Esophagus muscularis mucosa (tissue), 4 donors: ENCODE data around the gene COL26A1. TPM values are rescaled to one million over a fixed set of nuclear protein-coding genes. Genes with fewer than 3 reads are reported as not detected.

Source experiments
- DNase-seq: peaks from one replicate; pipeline ENCODE4 v3.0.0-alpha.2; 2017; ENCODE audit errors: extremely low spot score
- H3K27ac ChIP-seq, 4 donors: fragments of 200-600 bp; sonication (generic); replicated peaks in 1 of 4; 1 replicate in 3 of 4; 2 replicates in 1 of 4; pipeline ENCODE4 v1.5.1; 2016 to 2019; ENCODE audit warnings: mild to moderate bottlenecking in 1 of 4
- H3K27me3 ChIP-seq, 4 donors: fragments of 200-600 bp; sonication (generic); one replicate each; pipeline versions ENCODE4 v1.5.1 to v1.6.0; 2016 to 2019
- H3K36me3 ChIP-seq, 4 donors: fragments of 200-600 bp; sonication (generic); one replicate each; pipeline ENCODE4 v1.5.1; 2016 to 2019
- H3K4me1 ChIP-seq, 4 donors: fragments of 200-600 bp; sonication (generic); one replicate each; pipeline ENCODE4 v1.5.1; 2016 to 2019
- H3K4me3 ChIP-seq, 4 donors: fragments of 200-600 bp; sonication (generic); 1 replicate in 2 of 4; 2 replicates in 2 of 4; pipeline ENCODE4 v1.5.1; 2016 to 2019; ENCODE audit warnings: mild to moderate bottlenecking in 4 of 4, moderate library complexity in 1 of 4
- H3K9me3 ChIP-seq, 4 donors: fragments of 200-600 bp; sonication (generic); 1 replicate in 3 of 4; 2 replicates in 1 of 4; pipeline ENCODE4 v1.5.1; 2016 to 2019
- CTCF ChIP-seq, 3 experiments: fragments of 200-600 bp in 2 of 3; fragments of 450-650 bp in 1 of 3; sonication (generic) in 2 of 3; IDR thresholded peaks; one replicate each; pipeline ENCODE4 v1.5.1; 2017 to 2019; ENCODE audit warnings: antibody characterized with exemption in 3 of 3, mild to moderate bottlenecking in 2 of 3, moderate library complexity in 1 of 3
- EP300 ChIP-seq: sonication (generic); formaldehyde crosslinking; IDR thresholded peaks from one replicate; pipeline ENCODE4 v1.6.1; 2017; ENCODE audit warnings: antibody characterized with exemption
- POLR2A ChIP-seq: fragments of 450-650 bp; IDR thresholded peaks from one replicate; pipeline ENCODE4 v1.6.1; 2017; ENCODE audit warnings: antibody characterized with exemption, moderate library complexity, mild to moderate bottlenecking, low read depth
- POLR2AphosphoS5 ChIP-seq, 2 donors: sonication (generic); formaldehyde crosslinking; IDR thresholded peaks; one replicate each; pipeline ENCODE4 v1.6.1; 2017; ENCODE audit warnings: antibody characterized with exemption in 2 of 2
- whole genome bisulfite sequencing: methylation state at CpG from one replicate; pipeline ENCODE4 v1.1.5; 2018; 5-methylcytosine and 5-hydroxymethylcytosine counted together
- intact Hi-C: fragments of 100-400 bp; cut with DNase I; formaldehyde crosslinking; loops from one replicate; pipeline ENCODE4 v1.15.1; 2023
- total RNA-seq, 4 donors: library from RNA; depleted of rRNA; stranded (reverse); fragments of >200 nt; gene quantifications; one replicate each; pipeline versions ENCODE4 v1.1.0 to v1.2.1, GENCODE V29; 2016

COL26A1 gene
- total RNA-seq, 4 donors from 2014 or later, result not detected

GRCh38 chr7:101435461-101436220, 73.0 kb downstream of the COL26A1 start:
- WGBS, result 71% methylated on average over 8 of the region's 22 CpGs
- Histone ChIP-seq H3K27ac (no peak overlapping the region), H3K9me3 (no peaks in the 10 kb centered on the region), H3K4me3 (no peak overlapping the region), H3K36me3 (no peaks in the 10 kb centered on the region), H3K4me1 (no peaks in the 10 kb centered on the region), H3K27me3 (peaks cover 0 to 87% (median 8%) of the 10 kb centered on the region in 4 donors)
- TF ChIP-seq CTCF (IDR thresholded peaks at IDR 0.05), result no peak
- TF ChIP-seq EP300, result no peak
- no peak for TF ChIP-seq POLR2AphosphoS5 (IDR thresholded peaks at IDR 0.05)
- TF ChIP-seq POLR2A, result no peak
- DNase-seq, result no peak
- intact Hi-C loops, result no loop called here

DNA sequence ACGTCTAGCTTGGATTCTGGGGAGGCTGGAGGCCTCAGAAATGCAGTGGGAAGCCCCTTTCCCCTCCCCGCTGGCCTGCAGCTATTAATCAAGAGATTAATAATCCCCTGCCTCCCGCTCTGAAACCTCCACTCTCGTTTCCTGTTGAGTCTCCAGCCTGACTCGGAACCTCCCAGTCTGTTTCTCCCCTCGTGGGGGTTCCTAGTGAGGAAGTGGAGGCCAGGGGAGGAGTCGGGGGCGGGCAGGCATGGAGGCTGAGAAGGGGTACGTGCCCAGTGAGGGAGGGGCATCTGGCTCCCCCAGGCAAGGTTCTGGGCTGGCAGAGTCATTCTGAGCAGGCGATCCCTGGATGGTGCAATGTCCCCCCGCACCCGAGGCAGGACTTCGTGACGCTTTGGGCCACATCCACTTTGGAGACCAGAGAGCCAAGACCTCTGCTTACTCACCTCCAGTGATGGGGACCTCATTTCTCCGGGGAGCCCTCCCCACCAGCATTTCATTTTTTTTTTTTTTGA, 73.6 kb downstream of the COL26A1 start:
- TF ChIP-seq POLR2AphosphoS5 (IDR thresholded peaks at IDR 0.05) (no peak), CTCF (IDR thresholded peaks at IDR 0.05) (no peak)
- DNase-seq, result no peak
- no peaks in the 10 kb centered on the region for H3K4me1 ChIP-seq
- no peak overlapping the region for H3K4me3 ChIP-seq
- H3K27ac ChIP-seq, result no peak overlapping the region
- intact Hi-C loops, result no loop called here
- no peaks in the 10 kb centered on the region for H3K36me3 ChIP-seq
- H3K9me3 ChIP-seq, result no peaks in the 10 kb centered on the region
- peaks cover 0 to 80% (median 8%) of the 10 kb centered on the region in 4 donors for H3K27me3 ChIP-seq
- WGBS, result 45% methylated on average over 15 of the region's 15 CpGs

GRCh38 chr7:101436857-101437576, 74.3 kb downstream of the COL26A1 start:
- no peaks in the 10 kb centered on the region for H3K9me3 ChIP-seq
- no peak for TF ChIP-seq POLR2A
- no peak for TF ChIP-seq EP300
- no peak for TF ChIP-seq CTCF (IDR thresholded peaks at IDR 0.05)
- no peak for TF ChIP-seq POLR2AphosphoS5 (IDR thresholded peaks at IDR 0.05)
- DNase-seq, result no peak
- H3K27me3 ChIP-seq, result peaks cover 0 to 80% (median 8%) of the 10 kb centered on the region in 4 donors
- 74% methylated on average over 14 of the region's 19 CpGs for WGBS
- no peak overlapping the region for H3K27ac ChIP-seq
- H3K4me3 ChIP-seq, result no peak overlapping the region
- H3K36me3 ChIP-seq, result no peaks in the 10 kb centered on the region
- H3K4me1 ChIP-seq, result no peaks in the 10 kb centered on the region
- intact Hi-C loops, result no loop called here

- H3K27ac ChIP-seq, result no peak overlapping the region
- H3K4me3 ChIP-seq, result no peak overlapping the region
- H3K9me3 ChIP-seq, result no peaks in the 10 kb centered on the region
- TF ChIP-seq EP300 (no peak), POLR2AphosphoS5 (IDR thresholded peaks at IDR 0.05) (no peak), POLR2A (no peak), CTCF (IDR thresholded peaks at IDR 0.05) (no peak)
- no peaks in the 10 kb centered on the region for H3K36me3 ChIP-seq
- WGBS, result 46% methylated on average over 7 of the region's 7 CpGs
- intact Hi-C loops, result no loop called here
- peaks cover 0 to 56% (median 0%) of the 10 kb centered on the region in 4 donors for H3K27me3 ChIP-seq
- no peak for DNase-seq
- no peaks in the 10 kb centered on the region for H3K4me1 ChIP-seq
Measured at GRCh38 chr7:101441890-101442289, 79.2 kb downstream of the COL26A1 start.
